H9 (cell line): ENCODE data around the gene CDH18. TPM values are rescaled to one million over a fixed set of nuclear protein-coding genes. Genes with fewer than 3 reads are reported as not detected.

Experiments
- DNase-seq: peaks from one replicate; pipeline ENCODE4 v3.0.0-alpha.2; 2017
- H2AFZ ChIP-seq: one replicate; pipeline ENCODE4 v1.6.1; 2013; ENCODE audit warnings: mild to moderate bottlenecking, low read length, control low read depth, moderate library complexity
- H2AK5ac ChIP-seq: 2 replicates; pipeline ENCODE4 v1.6.1; 2013; ENCODE audit warnings: low read length, control low read depth, mixed read lengths; ENCODE audit not compliant: insufficient read length
- H2BK120ac ChIP-seq: one replicate; pipeline ENCODE4 v1.6.1; 2013; ENCODE audit warnings: low read depth, mild to moderate bottlenecking, low read length, control low read depth, inconsistent platforms; ENCODE audit not compliant: poor library complexity, severe bottlenecking
- H2BK12ac ChIP-seq: 2 replicates; pipeline ENCODE4 v1.6.1; 2013; ENCODE audit warnings: low read length, control low read depth, mixed read lengths, low read depth; ENCODE audit not compliant: insufficient read length
- H2BK15ac ChIP-seq: 2 replicates; pipeline ENCODE4 v1.6.1; 2013; ENCODE audit warnings: low read depth, low read length, control low read depth
- H2BK20ac ChIP-seq: one replicate; pipeline ENCODE4 v1.6.1; 2013; ENCODE audit warnings: low read depth, mild to moderate bottlenecking, low read length, control low read depth, inconsistent platforms; ENCODE audit not compliant: poor library complexity, severe bottlenecking
- H2BK5ac ChIP-seq: 2 replicates; pipeline ENCODE4 v1.6.1; 2013; ENCODE audit warnings: low read length, control low read depth, mixed read lengths; ENCODE audit not compliant: insufficient read length
- H3K14ac ChIP-seq: 2 replicates; pipeline ENCODE4 v1.6.1; 2013; ENCODE audit warnings: low read length, control low read depth; ENCODE audit not compliant: insufficient read depth
- H3K18ac ChIP-seq: 2 replicates; pipeline ENCODE4 v1.6.1; 2013; ENCODE audit warnings: low read depth, mild to moderate bottlenecking, mixed read lengths, low read length, control low read depth; ENCODE audit not compliant: insufficient read length
- H3K23ac ChIP-seq: 2 replicates; pipeline ENCODE4 v1.6.1; 2013; ENCODE audit warnings: low read length, control low read depth, mixed read lengths, low read depth; ENCODE audit not compliant: insufficient read length
- H3K23me2 ChIP-seq: 2 replicates; pipeline ENCODE4 v1.6.1; 2013; ENCODE audit warnings: low read depth, mild to moderate bottlenecking, mixed read lengths, low read length, control low read depth; ENCODE audit not compliant: insufficient read length, poor library complexity, severe bottlenecking
- H3K27ac ChIP-seq: 2 replicates; pipeline ENCODE4 v1.5.1; 2013; ENCODE audit warnings: low read length, control low read depth, mixed read lengths, low read depth; ENCODE audit not compliant: insufficient read length
- H3K27me3 ChIP-seq: 2 replicates; pipeline ENCODE4 v1.6.1; 2013; ENCODE audit warnings: low read length, control low read depth, inconsistent platforms; ENCODE audit not compliant: insufficient read depth
- H3K4ac ChIP-seq: 2 replicates; pipeline ENCODE4 v1.6.1; 2013; ENCODE audit warnings: low read depth, mild to moderate bottlenecking, control low read depth, inconsistent platforms, low read length, moderate library complexity
- H3K4me1 ChIP-seq: 2 replicates; pipeline ENCODE4 v1.6.1; 2013; ENCODE audit warnings: low read length, control low read depth, inconsistent platforms; ENCODE audit not compliant: insufficient read depth
- H3K4me2 ChIP-seq: 2 replicates; pipeline ENCODE4 v1.6.1; 2013; ENCODE audit warnings: low read length, control low read depth, mixed read lengths; ENCODE audit not compliant: insufficient read length, insufficient read depth
- H3K56ac ChIP-seq: 2 replicates; pipeline ENCODE4 v1.6.1; 2013; ENCODE audit warnings: low read depth, mild to moderate bottlenecking, mixed read lengths, low read length, control low read depth; ENCODE audit not compliant: insufficient read length
- H3K79me1 ChIP-seq: 2 replicates; pipeline ENCODE4 v1.6.1; 2013; ENCODE audit warnings: low read depth, mild to moderate bottlenecking, moderate library complexity, low read length, control low read depth, inconsistent platforms; ENCODE audit not compliant: insufficient read depth, poor library complexity, severe bottlenecking
- H3K79me2 ChIP-seq: 2 replicates; pipeline ENCODE4 v1.6.1; 2013; ENCODE audit warnings: low read length, control low read depth, inconsistent platforms; ENCODE audit not compliant: insufficient read depth
- H3K9ac ChIP-seq: 2 replicates; pipeline ENCODE4 v1.6.1; 2013; ENCODE audit warnings: low read length, control low read depth, mixed read lengths; ENCODE audit not compliant: insufficient read length; ENCODE audit errors: extremely low read depth
- H3K9me3 ChIP-seq: one replicate; pipeline ENCODE4 v1.6.1; 2013; ENCODE audit warnings: low read depth, low read length, inconsistent platforms; ENCODE audit not compliant: control insufficient read depth
- H3T11ph ChIP-seq: one replicate; pipeline ENCODE4 v1.6.1; 2013; ENCODE audit warnings: mild to moderate bottlenecking, low read length, control low read depth, inconsistent platforms
- H4K20me1 ChIP-seq: one replicate; pipeline ENCODE4 v1.6.1; 2013; ENCODE audit not compliant: control insufficient read depth, insufficient read length, insufficient read depth
- H4K5ac ChIP-seq: 2 replicates; pipeline ENCODE4 v1.6.1; 2013; ENCODE audit warnings: low read depth, mild to moderate bottlenecking, mixed read lengths, low read length, control low read depth; ENCODE audit not compliant: insufficient read length
- H4K8ac ChIP-seq: replicated peaks from 2 replicates; pipeline ENCODE4 v1.6.1; 2013; ENCODE audit warnings: low read length, control low read depth, mixed read lengths, low read depth; ENCODE audit not compliant: insufficient read length
- H4K91ac ChIP-seq: 2 replicates; pipeline ENCODE4 v1.6.1; 2013; ENCODE audit warnings: low read depth, mild to moderate bottlenecking, moderate library complexity, mixed read lengths, low read length, control low read depth; ENCODE audit not compliant: insufficient read length
- H3K27ac Mint-ChIP-seq, 3 experiments: 2 replicates in 2 of 3; 3 replicates in 1 of 3; pipeline ENCODE4 v1.8.0; 2020 to 2021; ENCODE audit warnings: mixed read lengths in 3 of 3, mild to moderate bottlenecking in 1 of 3, moderate library complexity in 1 of 3
- H3K27me3 Mint-ChIP-seq: 2 replicates; pipeline ENCODE4 v1.8.0; 2021; ENCODE audit warnings: low read depth, mild to moderate bottlenecking, moderate library complexity, mixed read lengths
- H3K36me3 Mint-ChIP-seq, 3 experiments: 2 replicates in 2 of 3; 3 replicates in 1 of 3; pipeline ENCODE4 v1.8.0; 2020 to 2021; ENCODE audit warnings: low read depth in 3 of 3, mixed read lengths in 3 of 3; ENCODE audit not compliant: insufficient read depth in 1 of 3
- H3K4me1 Mint-ChIP-seq, 2 experiments: 2 replicates each; pipeline ENCODE4 v1.8.0; 2020; ENCODE audit warnings: mixed read lengths in 2 of 2
- H3K4me3 Mint-ChIP-seq, 2 experiments: 2 replicates in 1 of 2; 3 replicates in 1 of 2; pipeline ENCODE4 v1.8.0; 2020 to 2021; ENCODE audit warnings: mild to moderate bottlenecking in 2 of 2, mixed read lengths in 2 of 2, moderate library complexity in 1 of 2
- H3K9me3 Mint-ChIP-seq, 2 experiments: 2 replicates in 1 of 2; 3 replicates in 1 of 2; pipeline ENCODE4 v1.8.0; 2020; ENCODE audit warnings: mild to moderate bottlenecking in 2 of 2, mixed read lengths in 2 of 2, moderate library complexity in 1 of 2
- WGBS: extraction: QIAGEN DNeasy Blood & Tissue Kit; methylation state at CpG from one replicate; pipeline ENCODE4 v1.1.7; 2013; ENCODE audit warnings: missing lambda C conversion rate, low lambda C conversion rate, mixed read lengths; ENCODE audit not compliant: insufficient read length; ENCODE audit errors: extremely low coverage; 5-methylcytosine and 5-hydroxymethylcytosine counted together
- total RNA-seq: library from RNA; stranded (reverse); gene quantifications from 2 replicates; pipeline ENCODE4 v1.2.1, GENCODE V29; 2021
- TF ChIP-seq, protein P1 (sequence below): fragments of 200-600 bp; sonication (generic); conservative IDR thresholded peaks from 3 replicates; pipeline ENCODE4 v1.8.0; 2021; ENCODE audit warnings: antibody characterized with exemption, mild to moderate bottlenecking

Gene CDH18
- total RNA-seq, 1 experiment from 2014 or later: not detected

DNA sequence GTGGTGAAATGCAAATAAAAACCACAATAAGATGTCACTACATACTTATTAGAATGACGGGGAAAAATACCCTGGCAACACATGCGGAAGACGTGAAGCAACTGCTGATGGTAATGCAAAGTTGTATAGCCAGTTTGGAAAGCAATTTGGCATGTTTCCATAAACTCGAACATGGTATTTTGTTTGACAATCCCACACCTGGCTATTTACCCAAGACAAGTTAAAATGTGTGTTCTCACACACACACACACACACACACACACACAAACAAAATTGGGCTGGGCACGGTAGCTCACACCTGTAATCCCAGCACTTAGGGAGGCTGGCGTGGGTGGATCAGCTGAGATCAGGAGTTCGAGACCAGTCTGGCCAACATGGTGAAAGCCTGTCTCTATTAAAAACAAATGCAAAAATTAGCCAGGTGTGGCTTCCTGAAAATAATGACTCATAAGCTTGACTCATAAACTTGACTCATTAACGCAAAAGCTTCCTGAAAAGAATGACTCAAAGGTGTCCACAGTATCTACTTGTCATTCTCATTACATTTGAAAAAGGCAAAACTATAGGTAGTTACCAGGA is 456.5 kb downstream of the CDH18 start:
- no peak overlapping the region for H2AK5ac ChIP-seq
- no peak overlapping the region for H3K4ac ChIP-seq
- no peak overlapping the region for H4K91ac ChIP-seq
- Mint-ChIP-seq H3K9me3 (peaks cover 4% of the 10 kb centered on the region in 2 experiments; a peak in 4 of 5 replicates), H3K4me3 (no peak overlapping the region), H3K4me1 (no peaks in the 10 kb centered on the region), H3K27ac (no peak overlapping the region), H3K27me3 (no peaks in the 10 kb centered on the region), H3K36me3 (no peaks in the 10 kb centered on the region)
- no peaks in the 10 kb centered on the region for H3K4me1 ChIP-seq
- no peak overlapping the region for H2AFZ ChIP-seq
- TF ChIP-seq, protein P1, sequence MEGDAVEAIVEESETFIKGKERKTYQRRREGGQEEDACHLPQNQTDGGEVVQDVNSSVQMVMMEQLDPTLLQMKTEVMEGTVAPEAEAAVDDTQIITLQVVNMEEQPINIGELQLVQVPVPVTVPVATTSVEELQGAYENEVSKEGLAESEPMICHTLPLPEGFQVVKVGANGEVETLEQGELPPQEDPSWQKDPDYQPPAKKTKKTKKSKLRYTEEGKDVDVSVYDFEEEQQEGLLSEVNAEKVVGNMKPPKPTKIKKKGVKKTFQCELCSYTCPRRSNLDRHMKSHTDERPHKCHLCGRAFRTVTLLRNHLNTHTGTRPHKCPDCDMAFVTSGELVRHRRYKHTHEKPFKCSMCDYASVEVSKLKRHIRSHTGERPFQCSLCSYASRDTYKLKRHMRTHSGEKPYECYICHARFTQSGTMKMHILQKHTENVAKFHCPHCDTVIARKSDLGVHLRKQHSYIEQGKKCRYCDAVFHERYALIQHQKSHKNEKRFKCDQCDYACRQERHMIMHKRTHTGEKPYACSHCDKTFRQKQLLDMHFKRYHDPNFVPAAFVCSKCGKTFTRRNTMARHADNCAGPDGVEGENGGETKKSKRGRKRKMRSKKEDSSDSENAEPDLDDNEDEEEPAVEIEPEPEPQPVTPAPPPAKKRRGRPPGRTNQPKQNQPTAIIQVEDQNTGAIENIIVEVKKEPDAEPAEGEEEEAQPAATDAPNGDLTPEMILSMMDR: no peak
- H4K8ac ChIP-seq: no peak overlapping the region
- H2BK12ac ChIP-seq: no peak overlapping the region
- no peaks in the 10 kb centered on the region for H3K27me3 ChIP-seq
- no peak overlapping the region for H3K27ac ChIP-seq
- H3K23me2 ChIP-seq: no peaks in the 10 kb centered on the region
- H3T11ph ChIP-seq: no peak overlapping the region
- no peak for DNase-seq
- H3K56ac ChIP-seq: no peak overlapping the region
- no peaks in the 10 kb centered on the region for H3K9me3 ChIP-seq
- H2BK5ac ChIP-seq: no peak overlapping the region
- no peaks in the 10 kb centered on the region for H3K79me2 ChIP-seq
- H4K20me1 ChIP-seq: no peaks in the 10 kb centered on the region
- H3K9ac ChIP-seq: no peak overlapping the region
- H4K5ac ChIP-seq: no peak overlapping the region
- no peak overlapping the region for H3K23ac ChIP-seq
- H2BK15ac ChIP-seq: no peak overlapping the region
- H3K79me1 ChIP-seq: no peaks in the 10 kb centered on the region
- H2BK20ac ChIP-seq: no peak overlapping the region
- H2BK120ac ChIP-seq: no peak overlapping the region
- no CpG with 5 or more reads among the region's 8 CpGs for WGBS
- no peak overlapping the region for H3K4me2 ChIP-seq
- no peak overlapping the region for H3K14ac ChIP-seq
- no peak overlapping the region for H3K18ac ChIP-seq
